ENCODE results near the gene HSPH1.

DNA sequence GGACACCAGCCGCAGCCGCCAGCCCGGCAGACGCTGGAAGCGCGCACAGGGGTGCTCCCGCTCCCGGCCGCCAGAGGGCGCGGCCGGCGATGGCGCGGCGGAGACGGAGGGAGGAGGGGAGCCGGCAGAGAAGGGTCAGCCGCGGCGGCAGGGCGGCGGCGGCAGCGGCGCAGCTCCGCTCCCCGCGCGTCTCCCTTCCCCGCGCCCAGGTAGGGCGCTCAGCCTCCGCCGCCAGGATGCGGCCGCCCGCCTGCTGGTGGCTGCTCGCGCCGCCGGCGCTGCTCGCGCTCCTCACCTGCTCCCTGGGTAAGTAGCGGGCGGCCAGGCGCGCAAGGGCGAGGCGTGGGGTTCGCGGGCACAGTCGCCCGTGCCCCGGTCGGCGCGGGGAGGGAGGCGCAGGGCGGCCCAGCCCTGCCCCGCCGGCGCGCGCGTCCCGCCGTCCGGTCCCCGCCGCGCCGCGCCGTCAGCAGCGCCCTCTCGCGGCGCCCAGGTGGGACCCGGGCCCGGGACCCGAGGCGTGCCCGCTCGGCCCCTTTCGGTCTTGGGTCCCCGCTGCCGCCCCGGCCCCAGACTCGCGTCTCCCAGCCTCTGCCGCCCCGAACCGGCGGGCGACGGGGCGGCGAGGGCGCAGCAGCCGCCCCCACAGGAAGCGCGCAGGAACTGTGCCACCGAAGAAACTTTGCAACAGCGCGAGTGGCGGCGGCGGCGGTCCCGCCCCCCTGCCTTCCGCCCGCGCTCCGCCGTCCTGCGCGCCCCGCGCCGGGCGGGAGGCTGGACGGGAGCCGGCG is 38.3 kb upstream of the HSPH1 start, which contains the start of gene B3GLCT:
- TF ChIP-seq POLR2A (IDR thresholded peaks at IDR 0.05; ENCODE audit: borderline replicate concordance, extremely low read depth, insufficient read depth, insufficient read length) (peak; percentile 44), EZH2phosphoT487 (IDR thresholded peaks at IDR 0.05; ENCODE audit: borderline replicate concordance) (no peak), JUND (IDR thresholded peaks at IDR 0.05) (no peak), YY1 (IDR thresholded peaks at IDR 0.05; ENCODE audit: extremely low read depth, insufficient replicate concordance, low read depth, low read length) (peak; percentile 71), EGR1 (IDR thresholded peaks at IDR 0.05; ENCODE audit: low read depth) (no peak), POLR2AphosphoS5 (IDR thresholded peaks at IDR 0.05; ENCODE audit: low read depth, low read length) (peak; percentile 23), CEBPB (IDR thresholded peaks at IDR 0.05; ENCODE audit: low read depth) (no peak), SIN3A (IDR thresholded peaks at IDR 0.05; ENCODE audit: low read depth) (peak; percentile 19; the same call in 1 of the 2 replicates), EZH2 (IDR thresholded peaks at IDR 0.05) (no peak)
- TF ChIP-seq, protein P1, sequence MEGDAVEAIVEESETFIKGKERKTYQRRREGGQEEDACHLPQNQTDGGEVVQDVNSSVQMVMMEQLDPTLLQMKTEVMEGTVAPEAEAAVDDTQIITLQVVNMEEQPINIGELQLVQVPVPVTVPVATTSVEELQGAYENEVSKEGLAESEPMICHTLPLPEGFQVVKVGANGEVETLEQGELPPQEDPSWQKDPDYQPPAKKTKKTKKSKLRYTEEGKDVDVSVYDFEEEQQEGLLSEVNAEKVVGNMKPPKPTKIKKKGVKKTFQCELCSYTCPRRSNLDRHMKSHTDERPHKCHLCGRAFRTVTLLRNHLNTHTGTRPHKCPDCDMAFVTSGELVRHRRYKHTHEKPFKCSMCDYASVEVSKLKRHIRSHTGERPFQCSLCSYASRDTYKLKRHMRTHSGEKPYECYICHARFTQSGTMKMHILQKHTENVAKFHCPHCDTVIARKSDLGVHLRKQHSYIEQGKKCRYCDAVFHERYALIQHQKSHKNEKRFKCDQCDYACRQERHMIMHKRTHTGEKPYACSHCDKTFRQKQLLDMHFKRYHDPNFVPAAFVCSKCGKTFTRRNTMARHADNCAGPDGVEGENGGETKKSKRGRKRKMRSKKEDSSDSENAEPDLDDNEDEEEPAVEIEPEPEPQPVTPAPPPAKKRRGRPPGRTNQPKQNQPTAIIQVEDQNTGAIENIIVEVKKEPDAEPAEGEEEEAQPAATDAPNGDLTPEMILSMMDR (IDR thresholded peaks at IDR 0.05 in 2 of 3, conservative IDR thresholded peaks at IDR 0.05 in 1 of 3; ENCODE audit: borderline replicate concordance in 1 of 3, insufficient read depth in 1 of 3, low read depth in 2 of 3, low read length in 2 of 3): peak; percentile 36 to 83 (median 59); a peak in 5 of 6 replicates
- TF ChIP-seq, protein P2, sequence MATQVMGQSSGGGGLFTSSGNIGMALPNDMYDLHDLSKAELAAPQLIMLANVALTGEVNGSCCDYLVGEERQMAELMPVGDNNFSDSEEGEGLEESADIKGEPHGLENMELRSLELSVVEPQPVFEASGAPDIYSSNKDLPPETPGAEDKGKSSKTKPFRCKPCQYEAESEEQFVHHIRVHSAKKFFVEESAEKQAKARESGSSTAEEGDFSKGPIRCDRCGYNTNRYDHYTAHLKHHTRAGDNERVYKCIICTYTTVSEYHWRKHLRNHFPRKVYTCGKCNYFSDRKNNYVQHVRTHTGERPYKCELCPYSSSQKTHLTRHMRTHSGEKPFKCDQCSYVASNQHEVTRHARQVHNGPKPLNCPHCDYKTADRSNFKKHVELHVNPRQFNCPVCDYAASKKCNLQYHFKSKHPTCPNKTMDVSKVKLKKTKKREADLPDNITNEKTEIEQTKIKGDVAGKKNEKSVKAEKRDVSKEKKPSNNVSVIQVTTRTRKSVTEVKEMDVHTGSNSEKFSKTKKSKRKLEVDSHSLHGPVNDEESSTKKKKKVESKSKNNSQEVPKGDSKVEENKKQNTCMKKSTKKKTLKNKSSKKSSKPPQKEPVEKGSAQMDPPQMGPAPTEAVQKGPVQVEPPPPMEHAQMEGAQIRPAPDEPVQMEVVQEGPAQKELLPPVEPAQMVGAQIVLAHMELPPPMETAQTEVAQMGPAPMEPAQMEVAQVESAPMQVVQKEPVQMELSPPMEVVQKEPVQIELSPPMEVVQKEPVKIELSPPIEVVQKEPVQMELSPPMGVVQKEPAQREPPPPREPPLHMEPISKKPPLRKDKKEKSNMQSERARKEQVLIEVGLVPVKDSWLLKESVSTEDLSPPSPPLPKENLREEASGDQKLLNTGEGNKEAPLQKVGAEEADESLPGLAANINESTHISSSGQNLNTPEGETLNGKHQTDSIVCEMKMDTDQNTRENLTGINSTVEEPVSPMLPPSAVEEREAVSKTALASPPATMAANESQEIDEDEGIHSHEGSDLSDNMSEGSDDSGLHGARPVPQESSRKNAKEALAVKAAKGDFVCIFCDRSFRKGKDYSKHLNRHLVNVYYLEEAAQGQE (IDR thresholded peaks at IDR 0.05; ENCODE audit: low read depth): no peak
